Vagina (tissue), 2 donors: ENCODE data around the gene MMP3. TPM values are rescaled to one million over a fixed set of nuclear protein-coding genes. Genes with fewer than 3 reads are reported as not detected.

ENCODE experiments used
- DNase-seq, 2 donors: peaks; one replicate each; pipeline ENCODE4 v3.0.0-alpha.2; 2017; ENCODE audit errors: extremely low spot score in 2 of 2
- H3K27ac ChIP-seq: fragments of 200-600 bp; sonication (generic); one replicate; pipeline ENCODE4 v1.5.1; 2019
- H3K27me3 ChIP-seq: fragments of 200-600 bp; sonication (generic); one replicate; pipeline ENCODE4 v1.5.1; 2019
- H3K36me3 ChIP-seq, 2 donors: fragments of 200-600 bp; sonication (generic); one replicate each; pipeline ENCODE4 v1.5.1; 2017 to 2019
- H3K4me1 ChIP-seq: fragments of 200-600 bp; sonication (generic); one replicate; pipeline ENCODE4 v1.5.1; 2019
- H3K4me3 ChIP-seq, 2 donors: fragments of 200-600 bp; sonication (generic); 1 replicate in 1 of 2; 2 replicates in 1 of 2; pipeline ENCODE4 v1.5.1; 2016 to 2019
- H3K9me3 ChIP-seq: fragments of 200-600 bp; sonication (generic); one replicate; pipeline ENCODE4 v1.5.1; 2019
- CTCF ChIP-seq, 3 experiments: fragments of 450-650 bp in 2 of 3; fragments of 200-600 bp in 1 of 3; sonication (generic) in 1 of 3; IDR thresholded peaks; one replicate each; pipeline ENCODE4 v1.5.1; 2017 to 2019; ENCODE audit warnings: antibody characterized with exemption in 3 of 3, mild to moderate bottlenecking in 2 of 3, moderate library complexity in 2 of 3
- POLR2A ChIP-seq, 2 donors: fragments of 450-650 bp; IDR thresholded peaks; one replicate each; pipeline ENCODE4 v1.6.1; 2017; ENCODE audit warnings: antibody characterized with exemption in 2 of 2, mild to moderate bottlenecking in 2 of 2, moderate library complexity in 2 of 2
- POLR2AphosphoS5 ChIP-seq, 2 donors: sonication (generic); formaldehyde crosslinking; IDR thresholded peaks; one replicate each; pipeline ENCODE4 v1.9.0; 2017; ENCODE audit warnings: antibody characterized with exemption in 2 of 2, mild to moderate bottlenecking in 2 of 2, low read depth in 1 of 2; ENCODE audit not compliant: insufficient read depth in 1 of 2
- intact Hi-C: fragments of 100-400 bp; cut with DNase I; formaldehyde crosslinking; loops from one replicate; pipeline ENCODE4 v1.15.1; 2023
- total RNA-seq: library from RNA; depleted of rRNA; stranded (reverse); fragments of >200 nt; gene quantifications from one replicate; pipeline ENCODE4 v1.2.3, GENCODE V29; 2016

Gene MMP3
- total RNA-seq, 1 donor from 2014 or later: not detected

GRCh38 chr11:102830001-102830727 lies 13.2 kb downstream of the MMP3 start:
- H3K27me3 ChIP-seq: no peaks in the 10 kb centered on the region
- no peaks in the 10 kb centered on the region for H3K36me3 ChIP-seq
- H3K4me3 ChIP-seq: no peak overlapping the region
- no peaks in the 10 kb centered on the region for H3K4me1 ChIP-seq
- no peak for TF ChIP-seq CTCF (IDR thresholded peaks at IDR 0.05)
- no peak for TF ChIP-seq POLR2A (IDR thresholded peaks at IDR 0.05)
- no peak for TF ChIP-seq POLR2AphosphoS5 (IDR thresholded peaks at IDR 0.05; ENCODE audit: insufficient read depth in 1 of 2, low read depth in 1 of 2)
- no peak overlapping the region for H3K27ac ChIP-seq
- intact Hi-C loops: no loop called here
- no peak for DNase-seq
- no peaks in the 10 kb centered on the region for H3K9me3 ChIP-seq

GRCh38 chr11:102829316-102830000 lies 14.0 kb downstream of the MMP3 start:
- no peak for DNase-seq
- TF ChIP-seq POLR2A (IDR thresholded peaks at IDR 0.05): no peak
- TF ChIP-seq POLR2AphosphoS5 (IDR thresholded peaks at IDR 0.05; ENCODE audit: insufficient read depth in 1 of 2, low read depth in 1 of 2): no peak
- no peak for TF ChIP-seq CTCF (IDR thresholded peaks at IDR 0.05)
- H3K4me1 ChIP-seq: no peaks in the 10 kb centered on the region
- no peak overlapping the region for H3K27ac ChIP-seq
- H3K9me3 ChIP-seq: no peaks in the 10 kb centered on the region
- H3K27me3 ChIP-seq: no peaks in the 10 kb centered on the region
- H3K36me3 ChIP-seq: no peaks in the 10 kb centered on the region
- intact Hi-C loops: no loop called here
- H3K4me3 ChIP-seq: no peak overlapping the region

- H3K27ac ChIP-seq: no peak overlapping the region
- no peak overlapping the region for H3K4me3 ChIP-seq
- intact Hi-C loops: no loop called here
- H3K36me3 ChIP-seq: no peaks in the 10 kb centered on the region
- no peaks in the 10 kb centered on the region for H3K9me3 ChIP-seq
- H3K27me3 ChIP-seq: no peaks in the 10 kb centered on the region
- H3K4me1 ChIP-seq: no peaks in the 10 kb centered on the region
- DNase-seq: no peak
- TF ChIP-seq POLR2A (IDR thresholded peaks at IDR 0.05) (no peak), CTCF (IDR thresholded peaks at IDR 0.05) (no peak), POLR2AphosphoS5 (IDR thresholded peaks at IDR 0.05; ENCODE audit: insufficient read depth in 1 of 2, low read depth in 1 of 2) (no peak)
These were observed 18.9 kb downstream of the MMP3 start for GRCh38 chr11:102824556-102824955.

GRCh38 chr11:102819491-102819890 lies 23.9 kb downstream of the MMP3 start:
- no peak for DNase-seq
- no peaks in the 10 kb centered on the region for H3K9me3 ChIP-seq
- no peak for TF ChIP-seq CTCF (IDR thresholded peaks at IDR 0.05)
- TF ChIP-seq POLR2A (IDR thresholded peaks at IDR 0.05): no peak
- no peak for TF ChIP-seq POLR2AphosphoS5 (IDR thresholded peaks at IDR 0.05; ENCODE audit: insufficient read depth in 1 of 2, low read depth in 1 of 2)
- H3K4me1 ChIP-seq: no peaks in the 10 kb centered on the region
- H3K27ac ChIP-seq: no peak overlapping the region
- no peaks in the 10 kb centered on the region for H3K27me3 ChIP-seq
- H3K4me3 ChIP-seq: no peak overlapping the region
- intact Hi-C loops: no loop called here
- H3K36me3 ChIP-seq: no peaks in the 10 kb centered on the region

GRCh38 chr11:102813484-102813883 lies 29.9 kb downstream of the MMP3 start:
- H3K36me3 ChIP-seq: no peaks in the 10 kb centered on the region
- no peaks in the 10 kb centered on the region for H3K27me3 ChIP-seq
- H3K4me3 ChIP-seq: no peak overlapping the region
- no peak for DNase-seq
- H3K4me1 ChIP-seq: no peaks in the 10 kb centered on the region
- no peak for TF ChIP-seq POLR2AphosphoS5 (IDR thresholded peaks at IDR 0.05; ENCODE audit: insufficient read depth in 1 of 2, low read depth in 1 of 2)
- no peak for TF ChIP-seq CTCF (IDR thresholded peaks at IDR 0.05)
- no peak for TF ChIP-seq POLR2A (IDR thresholded peaks at IDR 0.05)
- no peaks in the 10 kb centered on the region for H3K9me3 ChIP-seq
- intact Hi-C loops: no loop called here
- no peak overlapping the region for H3K27ac ChIP-seq
